Vagina (tissue), 2 donors: ENCODE data around the gene MDGA2.

Experiments used
- POLR2A ChIP-seq, 2 donors: fragments of 450-650 bp; IDR thresholded peaks; one replicate each; pipeline ENCODE4 v1.6.1; 2017; ENCODE audit warnings: antibody characterized with exemption in 2 of 2, mild to moderate bottlenecking in 2 of 2, moderate library complexity in 2 of 2
- POLR2AphosphoS5 ChIP-seq, 2 donors: sonication (generic); formaldehyde crosslinking; IDR thresholded peaks; one replicate each; pipeline ENCODE4 v1.9.0; 2017; ENCODE audit warnings: antibody characterized with exemption in 2 of 2, mild to moderate bottlenecking in 2 of 2, low read depth in 1 of 2; ENCODE audit not compliant: insufficient read depth in 1 of 2
- TF ChIP-seq, protein P1 (sequence below), 3 experiments: fragments of 450-650 bp in 2 of 3; fragments of 200-600 bp in 1 of 3; sonication (generic) in 1 of 3; IDR thresholded peaks; one replicate each; pipeline ENCODE4 v1.5.1; 2017 to 2019; ENCODE audit warnings: antibody characterized with exemption in 3 of 3, mild to moderate bottlenecking in 2 of 3, moderate library complexity in 2 of 3

DNA sequence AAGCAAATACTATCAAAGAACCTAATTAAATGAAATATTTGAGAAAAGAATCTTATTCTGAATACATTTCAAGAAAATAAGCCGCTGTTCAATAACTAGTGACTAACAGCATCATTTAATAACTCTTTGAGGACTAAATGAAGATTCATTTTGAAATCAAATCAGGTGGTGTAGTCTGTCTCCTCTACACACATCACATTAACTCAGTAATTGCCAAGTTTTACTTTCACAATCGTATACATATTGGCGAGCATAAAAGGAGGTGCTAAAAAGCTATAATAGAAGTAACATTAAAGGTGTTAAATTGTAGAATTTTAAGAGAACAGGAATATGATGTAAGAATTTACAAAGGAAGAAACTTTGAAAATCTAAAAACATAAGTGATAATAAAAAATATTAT is 185.1 kb downstream of the MDGA2 start:
- TF ChIP-seq, protein P1, sequence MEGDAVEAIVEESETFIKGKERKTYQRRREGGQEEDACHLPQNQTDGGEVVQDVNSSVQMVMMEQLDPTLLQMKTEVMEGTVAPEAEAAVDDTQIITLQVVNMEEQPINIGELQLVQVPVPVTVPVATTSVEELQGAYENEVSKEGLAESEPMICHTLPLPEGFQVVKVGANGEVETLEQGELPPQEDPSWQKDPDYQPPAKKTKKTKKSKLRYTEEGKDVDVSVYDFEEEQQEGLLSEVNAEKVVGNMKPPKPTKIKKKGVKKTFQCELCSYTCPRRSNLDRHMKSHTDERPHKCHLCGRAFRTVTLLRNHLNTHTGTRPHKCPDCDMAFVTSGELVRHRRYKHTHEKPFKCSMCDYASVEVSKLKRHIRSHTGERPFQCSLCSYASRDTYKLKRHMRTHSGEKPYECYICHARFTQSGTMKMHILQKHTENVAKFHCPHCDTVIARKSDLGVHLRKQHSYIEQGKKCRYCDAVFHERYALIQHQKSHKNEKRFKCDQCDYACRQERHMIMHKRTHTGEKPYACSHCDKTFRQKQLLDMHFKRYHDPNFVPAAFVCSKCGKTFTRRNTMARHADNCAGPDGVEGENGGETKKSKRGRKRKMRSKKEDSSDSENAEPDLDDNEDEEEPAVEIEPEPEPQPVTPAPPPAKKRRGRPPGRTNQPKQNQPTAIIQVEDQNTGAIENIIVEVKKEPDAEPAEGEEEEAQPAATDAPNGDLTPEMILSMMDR (IDR thresholded peaks at IDR 0.05): no peak
- TF ChIP-seq POLR2A (IDR thresholded peaks at IDR 0.05) (no peak), POLR2AphosphoS5 (IDR thresholded peaks at IDR 0.05; ENCODE audit: insufficient read depth in 1 of 2, low read depth in 1 of 2) (no peak)
